Epithelial cell of esophagus (primary cell): Measurements from ENCODE around the gene RAB3A.

ENCODE experiments used
- DNase-seq: peaks from one replicate; pipeline ENCODE4 v3.0.0; 2010; ENCODE audit warnings: low read depth
- H3K4me3 ChIP-seq: 2 replicates; pipeline ENCODE4 v1.5.1; 2011; ENCODE audit warnings: mild to moderate bottlenecking, low read length, control low read depth
- TF ChIP-seq, protein P1 (sequence below): IDR thresholded peaks from 2 replicates; pipeline ENCODE4 v1.5.1; 2011; ENCODE audit warnings: low read depth, mild to moderate bottlenecking, low read length, control low read depth, inconsistent platforms; ENCODE audit not compliant: insufficient read depth; ENCODE audit errors: missing control alignments

The RAB3A gene

DNA sequence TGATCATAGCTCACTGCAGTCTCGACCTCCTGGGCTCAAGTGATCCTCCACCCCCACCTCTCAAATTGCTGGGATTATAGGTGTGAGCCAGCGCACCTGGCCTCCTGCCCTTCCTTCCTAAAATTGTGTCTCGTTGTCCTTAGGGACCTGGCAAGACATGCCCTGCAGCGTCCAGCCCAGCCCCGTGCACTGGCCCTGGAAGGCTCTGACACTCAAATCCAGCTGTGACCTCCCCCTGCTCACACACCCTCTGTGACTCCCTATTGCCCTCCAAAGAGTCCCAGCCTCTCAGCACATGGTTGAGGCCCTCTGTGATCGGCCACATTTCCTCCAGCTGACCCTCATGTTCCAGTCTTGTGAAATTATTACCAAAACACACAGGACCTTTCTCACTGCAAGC is 5.9 kb downstream of the RAB3A start:
- no peak overlapping the region for H3K4me3 ChIP-seq
- TF ChIP-seq, protein P1, sequence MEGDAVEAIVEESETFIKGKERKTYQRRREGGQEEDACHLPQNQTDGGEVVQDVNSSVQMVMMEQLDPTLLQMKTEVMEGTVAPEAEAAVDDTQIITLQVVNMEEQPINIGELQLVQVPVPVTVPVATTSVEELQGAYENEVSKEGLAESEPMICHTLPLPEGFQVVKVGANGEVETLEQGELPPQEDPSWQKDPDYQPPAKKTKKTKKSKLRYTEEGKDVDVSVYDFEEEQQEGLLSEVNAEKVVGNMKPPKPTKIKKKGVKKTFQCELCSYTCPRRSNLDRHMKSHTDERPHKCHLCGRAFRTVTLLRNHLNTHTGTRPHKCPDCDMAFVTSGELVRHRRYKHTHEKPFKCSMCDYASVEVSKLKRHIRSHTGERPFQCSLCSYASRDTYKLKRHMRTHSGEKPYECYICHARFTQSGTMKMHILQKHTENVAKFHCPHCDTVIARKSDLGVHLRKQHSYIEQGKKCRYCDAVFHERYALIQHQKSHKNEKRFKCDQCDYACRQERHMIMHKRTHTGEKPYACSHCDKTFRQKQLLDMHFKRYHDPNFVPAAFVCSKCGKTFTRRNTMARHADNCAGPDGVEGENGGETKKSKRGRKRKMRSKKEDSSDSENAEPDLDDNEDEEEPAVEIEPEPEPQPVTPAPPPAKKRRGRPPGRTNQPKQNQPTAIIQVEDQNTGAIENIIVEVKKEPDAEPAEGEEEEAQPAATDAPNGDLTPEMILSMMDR: no peak
- no peak for DNase-seq

DNA sequence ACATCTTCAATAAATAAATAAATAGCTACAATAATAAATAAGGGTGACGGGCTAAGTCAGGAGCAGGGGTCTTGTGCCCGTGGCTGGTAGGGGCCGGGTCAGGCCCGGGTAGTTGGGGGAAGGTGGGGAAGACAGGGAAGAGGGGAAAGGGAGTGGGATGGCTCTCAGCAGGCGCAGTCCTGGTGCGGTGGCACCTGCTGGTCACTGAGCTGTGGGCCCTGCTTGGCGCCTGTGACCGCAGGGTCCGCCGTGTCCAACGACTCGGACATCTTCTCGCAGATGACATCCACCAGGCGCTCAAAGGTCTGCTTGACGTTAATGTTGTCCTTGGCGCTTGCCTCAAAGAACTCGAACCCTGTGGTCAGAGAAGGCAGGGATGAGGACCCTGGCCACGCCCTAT is 6.5 kb downstream of the RAB3A start:
- TF ChIP-seq, protein P1: no peak
- DNase-seq: no peak
- H3K4me3 ChIP-seq: no peak overlapping the region

DNA sequence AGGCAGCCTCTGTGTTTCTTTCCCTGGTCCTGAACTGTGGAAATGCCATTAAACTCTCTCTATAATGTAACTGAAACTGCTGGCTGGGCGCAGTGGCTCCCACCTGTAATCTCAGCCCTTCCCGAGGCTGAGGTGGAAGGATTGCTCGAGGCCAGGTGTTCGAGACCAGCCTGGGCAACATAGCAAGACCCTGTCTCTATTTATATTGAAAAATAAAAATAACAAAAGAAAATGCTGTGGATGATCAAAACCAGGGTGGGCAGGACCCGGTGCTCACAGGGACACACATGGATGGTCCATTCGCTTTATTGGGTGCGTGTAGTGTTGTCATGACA is 7.4 kb downstream of the RAB3A start:
- TF ChIP-seq, protein P1: no peak
- no peak for DNase-seq
- H3K4me3 ChIP-seq: no peak overlapping the region

DNA sequence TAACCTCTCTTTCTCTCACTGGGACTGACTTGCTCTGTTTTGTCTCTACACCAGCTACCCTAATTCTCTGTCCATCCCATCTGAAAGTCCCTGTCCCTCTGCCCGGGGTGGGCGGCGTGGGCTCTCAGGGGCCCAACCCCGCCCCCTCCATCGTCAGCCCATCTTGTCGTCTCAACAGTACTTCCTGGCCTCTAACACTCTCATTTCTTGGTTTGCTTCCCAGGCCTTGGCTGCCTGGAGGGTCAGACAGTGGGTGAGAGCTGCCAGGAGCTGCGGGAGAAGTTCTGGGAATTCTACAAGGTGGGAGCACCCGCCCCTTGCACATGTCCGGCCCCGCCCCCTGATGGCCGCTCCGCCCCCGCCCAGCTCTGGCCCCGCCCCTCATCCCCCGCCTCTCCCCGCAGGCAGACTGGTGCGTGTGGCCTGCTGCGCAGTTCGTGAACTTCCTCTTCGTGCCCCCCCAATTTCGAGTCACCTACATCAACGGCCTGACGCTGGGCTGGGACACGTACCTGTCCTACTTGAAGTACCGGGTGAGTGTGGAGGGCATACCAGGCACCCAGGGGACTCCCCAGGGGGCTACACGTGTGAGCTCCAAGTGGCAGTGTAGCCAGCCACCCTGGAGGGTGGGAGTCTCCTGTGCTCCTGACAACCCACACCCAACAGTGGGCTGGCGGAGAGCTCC is 9.1 kb downstream of the RAB3A start:
- TF ChIP-seq, protein P1: no peak
- peak; percentile 47 for DNase-seq
- no peak overlapping the region for H3K4me3 ChIP-seq

DNA sequence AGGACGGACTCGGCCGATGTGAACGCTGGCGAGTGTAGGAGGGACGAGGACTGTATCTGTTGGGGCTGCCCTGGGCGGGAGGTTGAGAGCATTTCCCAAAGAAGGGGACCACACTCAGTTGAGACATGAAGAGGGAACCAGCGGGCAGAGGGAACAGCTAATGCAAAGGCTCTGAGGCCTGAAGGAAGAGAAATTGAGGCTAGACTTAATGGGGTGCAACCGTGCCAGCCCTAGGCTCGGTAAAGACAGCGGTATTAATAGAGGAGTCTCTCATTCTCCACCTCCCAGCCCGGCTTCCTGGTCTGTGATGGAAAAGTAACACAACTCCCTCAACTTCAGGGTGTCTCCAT is 9.7 kb downstream of the RAB3A start:
- no peak for DNase-seq
- H3K4me3 ChIP-seq: peak overlapping the region; percentile 80
- TF ChIP-seq, protein P1: no peak

DNA sequence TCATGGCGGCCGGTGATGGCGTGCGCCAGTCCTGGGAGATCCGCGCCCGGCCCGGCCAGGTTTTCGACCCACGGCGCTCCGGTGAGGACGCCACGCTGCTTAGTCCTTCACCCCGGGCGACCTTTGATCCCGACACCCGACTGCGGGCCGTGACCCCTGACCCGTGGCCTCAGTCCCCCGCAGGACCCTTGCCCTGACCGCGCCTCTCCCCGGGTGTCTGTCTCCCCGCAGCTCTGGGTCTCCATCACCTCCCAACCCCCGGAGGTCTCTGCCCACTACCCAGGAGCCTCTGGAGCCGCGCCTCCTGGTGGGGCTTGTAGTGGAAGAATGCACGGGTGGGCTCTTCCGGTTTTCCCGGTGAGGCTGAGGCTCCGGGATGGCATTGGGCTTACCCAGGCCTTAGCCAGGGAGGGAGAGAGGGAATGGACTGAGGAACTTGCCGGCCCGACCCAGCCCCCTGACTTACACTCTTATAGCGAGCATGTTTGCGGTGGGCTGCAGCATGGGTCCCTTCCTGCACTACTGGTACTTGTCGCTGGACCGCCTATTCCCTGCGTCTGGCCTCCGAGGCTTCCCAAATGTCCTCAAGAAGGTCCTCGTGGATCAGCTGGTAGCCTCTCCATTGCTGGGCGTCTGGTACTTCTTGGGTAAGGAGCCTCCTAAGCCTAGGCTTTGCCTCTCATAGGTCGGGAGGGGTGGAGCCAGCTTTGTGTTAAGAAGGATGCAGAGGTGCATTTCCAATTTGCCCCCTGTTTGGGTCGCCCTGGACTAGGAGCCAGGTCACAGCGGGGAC is 10.3 kb downstream of the RAB3A start:
- DNase-seq: peak; percentile 40
- TF ChIP-seq, protein P1: no peak
- peak overlapping the region; percentile 80 for H3K4me3 ChIP-seq
